Type B pancreatic cell (in vitro differentiated cells): Measurements from ENCODE around the gene SCNN1B. TPM values are rescaled to one million over a fixed set of nuclear protein-coding genes. Genes with fewer than 3 reads are reported as not detected.

ENCODE experiments used
- DNase-seq: peaks from one replicate; pipeline ENCODE4 v3.0.0; 2021; ENCODE audit warnings: mixed read lengths; ENCODE audit not compliant: unreplicated experiment; ENCODE audit errors: extremely low spot score
- H3K27ac Mint-ChIP-seq: 2 replicates; pipeline ENCODE4 v1.8.0; 2021; ENCODE audit warnings: mild to moderate bottlenecking, mixed read lengths
- H3K27me3 Mint-ChIP-seq: 2 replicates; pipeline ENCODE4 v1.8.0; 2021; ENCODE audit warnings: mixed read lengths
- H3K36me3 Mint-ChIP-seq: 2 replicates; pipeline ENCODE4 v1.8.0; 2021; ENCODE audit warnings: mixed read lengths
- H3K4me1 Mint-ChIP-seq: one replicate; pipeline ENCODE4 v1.8.0; 2021; ENCODE audit warnings: mixed read lengths; ENCODE audit not compliant: unreplicated experiment
- H3K4me3 Mint-ChIP-seq: 2 replicates; pipeline ENCODE4 v1.8.0; 2021; ENCODE audit warnings: mild to moderate bottlenecking, mixed read lengths
- H3K9me3 Mint-ChIP-seq: 2 replicates; pipeline ENCODE4 v1.8.0; 2021; ENCODE audit warnings: mixed read lengths
- CTCF ChIP-seq: fragments of 200-600 bp; sonication (generic); conservative IDR thresholded peaks from 2 replicates; pipeline ENCODE4 v1.5.0; 2021; ENCODE audit warnings: antibody characterized with exemption, mild to moderate bottlenecking
- total RNA-seq: library from RNA; stranded (reverse); gene quantifications from 2 replicates; pipeline ENCODE4 v1.2.1, GENCODE V29; 2021; ENCODE audit warnings: low replicate concordance

The SCNN1B gene
- total RNA-seq, 1 donor from 2014 or later = 4.3 TPM

GRCh38 chr16:23337836-23338550, 35.9 kb downstream of the SCNN1B start:
- Mint-ChIP-seq H3K4me3 (no peak overlapping the region), H3K27ac (no peak overlapping the region), H3K36me3 (no peaks in the 10 kb centered on the region), H3K27me3 (peaks cover 4% of the 10 kb centered on the region), H3K9me3 (no peaks in the 10 kb centered on the region), H3K4me1 (no peaks in the 10 kb centered on the region)
- TF ChIP-seq CTCF = no peak
- no peak for DNase-seq

DNA sequence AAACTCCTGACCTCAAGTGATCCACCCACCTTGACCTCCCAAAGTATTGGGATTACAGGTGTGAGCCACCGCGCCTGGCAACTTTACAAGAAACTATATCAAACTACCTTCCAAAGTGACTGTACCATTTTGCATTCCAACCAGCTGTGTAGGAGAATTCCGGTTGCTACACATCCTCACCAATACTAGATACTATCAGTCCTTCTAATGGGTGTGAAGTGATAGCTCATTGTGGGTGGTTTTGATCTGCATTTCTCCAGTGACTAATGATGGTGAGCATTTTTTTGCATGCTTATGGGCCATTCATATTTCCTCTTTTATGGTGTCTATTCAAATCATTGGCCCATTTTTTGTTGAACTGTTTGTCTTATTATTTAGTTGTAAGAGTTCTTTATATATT, 37.7 kb downstream of the SCNN1B start:
- no peak for TF ChIP-seq CTCF
- no peaks in the 10 kb centered on the region for H3K36me3 Mint-ChIP-seq
- DNase-seq = no peak
- H3K27me3 Mint-ChIP-seq = peaks cover 9% of the 10 kb centered on the region
- H3K4me3 Mint-ChIP-seq = no peak overlapping the region
- no peak overlapping the region for H3K27ac Mint-ChIP-seq
- no peaks in the 10 kb centered on the region for H3K9me3 Mint-ChIP-seq
- H3K4me1 Mint-ChIP-seq = no peaks in the 10 kb centered on the region

- DNase-seq = no peak
- Mint-ChIP-seq H3K9me3 (no peaks in the 10 kb centered on the region), H3K36me3 (no peaks in the 10 kb centered on the region), H3K27ac (no peak overlapping the region), H3K4me1 (no peaks in the 10 kb centered on the region), H3K4me3 (no peak overlapping the region), H3K27me3 (peaks cover 14% of the 10 kb centered on the region)
- no peak for TF ChIP-seq CTCF
These were observed 40.1 kb downstream of the SCNN1B start for GRCh38 chr16:23342083-23342640.

DNA sequence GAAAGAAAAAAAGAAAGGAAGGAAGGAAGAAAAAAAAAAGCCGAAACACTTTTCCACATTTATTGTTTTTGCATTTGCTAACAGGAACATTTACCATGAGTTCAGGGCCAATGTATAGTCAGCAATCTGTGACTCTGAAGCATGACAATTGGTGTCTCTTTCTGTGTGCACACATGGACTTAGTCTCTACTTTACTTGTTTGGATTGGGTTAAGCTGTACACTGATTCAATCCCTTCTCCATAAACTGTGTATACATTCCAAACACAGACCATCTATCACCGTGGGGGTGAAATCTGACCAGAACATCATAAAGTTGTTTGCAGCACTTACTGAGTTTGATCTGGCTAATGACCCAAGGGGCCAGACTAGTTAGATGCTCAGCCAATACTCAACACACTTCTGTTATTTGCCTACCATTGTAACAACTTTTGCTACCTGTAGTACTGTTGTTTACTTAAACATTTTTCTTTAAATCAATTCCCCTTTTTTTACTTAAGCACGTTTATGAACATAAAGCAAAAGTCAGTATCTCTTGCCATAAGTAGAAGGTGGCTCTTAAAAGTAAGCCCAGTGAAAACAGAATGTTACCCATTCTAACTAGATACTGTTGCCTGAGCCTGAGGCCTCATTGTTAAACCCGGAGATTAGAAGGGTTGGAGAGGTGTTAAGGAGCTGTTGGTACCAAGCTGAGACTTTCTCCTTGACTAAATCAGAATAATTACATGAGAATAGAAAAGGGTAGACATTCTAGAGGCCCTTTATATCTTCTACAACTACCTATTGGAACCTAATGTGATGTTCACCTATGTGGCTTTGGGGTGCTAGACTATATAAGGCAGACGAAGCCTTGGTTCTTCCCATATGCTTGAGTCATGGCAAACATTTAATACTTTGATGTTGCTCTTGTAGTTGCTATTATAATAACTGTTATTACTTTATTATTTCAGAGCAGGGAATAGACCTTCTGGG, 41.8 kb downstream of the SCNN1B start:
- TF ChIP-seq CTCF = no peak
- no peak overlapping the region for H3K27ac Mint-ChIP-seq
- H3K4me3 Mint-ChIP-seq = no peak overlapping the region

GRCh38 chr16:23345237-23345636, 43.1 kb downstream of the SCNN1B start:
- Mint-ChIP-seq H3K27ac (no peak overlapping the region), H3K27me3 (peaks cover 30% of the 10 kb centered on the region)

More for the DNA sequence above, 41.8 kb downstream of the SCNN1B start:
- DNase-seq = no peak
- H3K27me3 Mint-ChIP-seq = peaks cover 25% of the 10 kb centered on the region
- no peaks in the 10 kb centered on the region for H3K36me3 Mint-ChIP-seq
- H3K4me1 Mint-ChIP-seq = no peaks in the 10 kb centered on the region
- no peaks in the 10 kb centered on the region for H3K9me3 Mint-ChIP-seq

More at GRCh38 chr16:23345237-23345636, 43.1 kb downstream of the SCNN1B start:
- H3K36me3 Mint-ChIP-seq = no peaks in the 10 kb centered on the region
- DNase-seq = no peak
- no peaks in the 10 kb centered on the region for H3K4me1 Mint-ChIP-seq
- TF ChIP-seq CTCF = no peak
- no peak overlapping the region for H3K4me3 Mint-ChIP-seq
- no peaks in the 10 kb centered on the region for H3K9me3 Mint-ChIP-seq
